Stimulated activated CD4-positive, alpha-beta T cell treated with anti-CD3 and anti-CD28 coated beads, Interleukin-1b, Interleukin-23, amount 100 ng/mL, for 4 hours (primary cell): Measurements from ENCODE around the gene SPEF1.
"Not testable (repeated sequence)": the region's sequence is repeated elsewhere in the genome, so short reads cannot be mapped to it uniquely, and the experiment has no call there.

Experiments
- DNase-seq, 2 donors: peaks; one replicate each; pipeline ENCODE4 v3.0.0-alpha.2; 2020; ENCODE audit warnings: low read depth in 2 of 2

Gene SPEF1, protein sequence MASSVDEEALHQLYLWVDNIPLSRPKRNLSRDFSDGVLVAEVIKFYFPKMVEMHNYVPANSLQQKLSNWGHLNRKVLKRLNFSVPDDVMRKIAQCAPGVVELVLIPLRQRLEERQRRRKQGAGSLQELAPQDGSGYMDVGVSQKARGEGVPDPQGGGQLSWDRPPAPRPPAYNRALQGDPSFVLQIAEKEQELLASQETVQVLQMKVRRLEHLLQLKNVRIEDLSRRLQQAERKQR

DNA sequence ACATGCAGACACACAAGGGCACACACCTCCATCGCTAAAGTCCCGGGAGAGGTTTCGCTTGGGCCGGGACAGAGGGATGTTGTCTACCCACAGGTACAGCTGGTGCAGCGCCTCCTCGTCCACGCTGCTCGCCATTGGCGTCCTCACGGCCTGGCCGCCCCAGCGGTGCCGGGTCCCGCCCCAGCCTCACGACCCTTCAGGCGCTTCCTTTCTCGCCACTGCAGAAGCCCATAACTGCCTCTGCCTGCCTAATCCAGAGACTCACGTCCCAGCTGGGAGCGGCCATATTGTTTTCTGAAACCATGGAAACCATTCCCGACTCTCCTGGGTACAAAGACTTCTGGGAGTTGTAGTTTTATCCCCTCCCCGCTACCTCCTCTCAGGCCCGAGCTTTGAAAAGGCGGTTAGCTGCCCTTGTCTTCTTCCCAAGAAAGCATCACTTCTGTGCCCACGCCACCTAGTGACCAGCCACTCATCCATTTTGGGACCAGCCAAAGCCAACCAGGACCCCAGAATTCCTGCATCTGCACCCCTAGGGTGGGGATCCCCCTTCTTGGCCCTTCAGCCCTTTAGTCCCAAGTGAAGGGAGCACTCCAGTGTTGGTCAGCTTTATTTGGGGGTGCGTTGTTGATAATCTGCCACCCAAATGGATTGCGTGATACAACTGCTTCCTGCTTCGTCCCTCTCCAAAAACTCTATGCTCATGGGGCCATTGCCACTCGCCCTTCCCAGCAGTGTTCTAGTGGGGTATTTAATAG is at the start of gene SPEF1:
Gene SPEF1 (minus strand): TSS at position 296 of the 758 bp plus-strand sequence. CDS start 161 bp downstream, at position 135.
- DNase-seq: peak in 1 of 2 donors; percentile 24

DNA sequence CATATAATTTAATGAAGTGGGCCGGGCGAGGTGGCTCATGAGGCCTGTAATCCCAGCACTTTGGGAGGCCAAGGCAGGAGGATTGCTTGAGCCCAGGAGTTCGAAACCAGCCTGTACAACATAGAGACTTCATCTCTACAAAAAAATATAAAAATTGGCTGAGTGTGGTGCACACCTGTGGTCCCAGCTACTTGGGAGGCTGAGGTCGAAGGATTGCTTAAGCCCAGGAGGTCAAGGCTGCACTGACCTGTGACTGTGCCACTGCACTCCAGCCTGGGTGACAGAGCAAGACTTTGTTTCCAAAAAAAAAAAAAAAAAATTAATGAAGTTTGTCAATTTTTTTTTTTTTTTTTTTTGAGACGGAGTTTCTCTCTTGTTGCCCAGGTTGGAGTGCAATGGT is 48.6 kb upstream of the SPEF1 start:
- not testable (repeated sequence) for DNase-seq

DNA sequence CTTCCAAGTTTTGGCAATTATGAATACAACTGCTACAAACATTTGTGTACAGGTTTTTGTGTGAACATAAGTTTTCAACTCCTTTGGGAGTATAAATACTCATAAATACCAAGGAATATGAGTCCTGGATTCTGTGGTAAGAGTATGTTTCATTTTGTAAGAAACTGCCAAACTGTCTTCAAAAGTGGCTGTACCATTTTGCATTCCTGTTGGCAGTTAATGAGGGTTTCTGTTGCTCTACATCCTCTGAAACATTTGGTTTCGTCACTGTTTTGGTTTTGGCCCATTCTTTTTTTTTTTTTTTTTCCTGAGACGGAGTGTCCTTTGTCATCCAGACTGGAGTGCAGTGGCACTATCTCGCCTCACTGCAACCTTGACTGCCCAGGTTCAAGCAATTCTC is 47.5 kb upstream of the SPEF1 start:
- DNase-seq: no peak

DNA sequence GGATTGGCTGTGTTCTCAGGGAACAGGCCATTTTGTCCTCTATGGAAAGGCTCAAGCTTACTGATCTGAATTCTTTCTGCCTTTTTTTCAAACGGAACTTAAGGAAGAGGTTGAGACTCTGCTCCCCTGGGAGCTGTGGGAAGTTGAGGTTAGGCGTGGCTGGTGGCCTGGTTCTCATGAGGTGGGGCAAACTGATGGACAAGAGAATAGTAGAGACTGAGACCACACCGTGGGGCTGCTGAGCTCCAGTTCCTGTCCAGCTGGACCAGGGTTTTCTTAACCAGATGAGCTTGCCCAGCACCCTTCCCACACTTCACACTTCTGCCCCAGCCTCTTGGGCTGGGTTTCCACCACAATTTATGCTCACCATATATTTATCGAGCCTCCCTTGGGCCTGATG is 45.2 kb upstream of the SPEF1 start:
- no peak for DNase-seq

DNA sequence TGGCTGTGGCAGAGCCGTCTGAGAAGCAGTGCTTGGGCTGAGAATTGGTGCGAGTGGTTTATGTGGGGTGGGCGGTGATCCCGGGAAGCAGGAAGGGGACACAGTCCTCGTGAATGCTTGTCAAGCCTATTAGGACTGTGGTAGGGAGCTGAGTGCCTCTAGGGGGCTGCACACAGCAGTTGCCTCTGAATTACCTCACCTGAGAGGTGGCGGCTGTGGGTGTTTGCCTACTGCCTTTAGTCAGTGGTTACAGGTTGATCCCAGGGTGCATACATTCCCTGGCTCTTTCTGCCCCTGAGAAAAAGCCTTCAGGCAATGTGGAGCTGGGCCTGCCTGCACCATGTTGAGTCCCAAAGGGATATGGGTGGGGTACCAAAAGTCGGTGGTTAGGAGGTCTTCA is 44.3 kb upstream of the SPEF1 start:
- no peak for DNase-seq

DNA sequence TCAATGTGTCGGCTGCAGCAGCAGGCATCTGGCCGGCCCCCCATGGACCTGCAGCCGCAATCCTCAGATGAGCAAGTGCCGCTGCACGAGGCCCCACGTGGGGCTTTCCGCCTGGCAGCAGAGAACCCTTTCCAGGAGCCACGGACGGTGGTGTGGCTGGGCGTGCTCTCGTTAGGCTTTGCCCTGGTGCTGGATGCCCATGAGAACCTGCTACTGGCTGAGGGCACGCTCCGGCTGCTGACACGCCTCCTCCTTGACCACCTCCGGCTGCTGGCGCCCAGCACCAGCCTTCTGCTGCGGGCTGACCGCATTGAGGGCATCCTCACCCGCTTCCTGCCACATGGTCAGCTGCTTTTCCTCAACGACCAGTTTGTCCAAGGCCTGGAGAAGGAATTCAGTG is 42.6 kb upstream of the SPEF1 start:
- DNase-seq: no peak

DNA sequence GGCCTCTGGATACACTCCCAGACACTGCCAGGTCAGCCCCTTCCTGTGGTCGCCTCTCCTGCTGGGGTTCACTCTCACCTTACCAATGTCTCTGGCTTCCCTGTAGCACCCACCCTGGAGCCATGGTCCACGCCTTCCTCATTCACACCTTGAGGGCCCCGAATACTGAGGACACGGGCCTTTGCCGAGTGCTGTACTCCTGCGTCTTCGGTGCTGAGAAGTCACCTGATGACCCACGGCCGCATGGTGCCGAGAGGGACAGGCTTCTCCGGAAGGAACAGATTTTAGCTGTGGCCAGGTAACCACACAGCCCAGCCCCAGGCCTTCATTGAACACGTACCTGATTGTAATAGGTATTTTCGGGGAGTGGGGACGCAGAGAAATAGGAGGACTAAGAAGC is 40.7 kb upstream of the SPEF1 start:
- no peak for DNase-seq

DNA sequence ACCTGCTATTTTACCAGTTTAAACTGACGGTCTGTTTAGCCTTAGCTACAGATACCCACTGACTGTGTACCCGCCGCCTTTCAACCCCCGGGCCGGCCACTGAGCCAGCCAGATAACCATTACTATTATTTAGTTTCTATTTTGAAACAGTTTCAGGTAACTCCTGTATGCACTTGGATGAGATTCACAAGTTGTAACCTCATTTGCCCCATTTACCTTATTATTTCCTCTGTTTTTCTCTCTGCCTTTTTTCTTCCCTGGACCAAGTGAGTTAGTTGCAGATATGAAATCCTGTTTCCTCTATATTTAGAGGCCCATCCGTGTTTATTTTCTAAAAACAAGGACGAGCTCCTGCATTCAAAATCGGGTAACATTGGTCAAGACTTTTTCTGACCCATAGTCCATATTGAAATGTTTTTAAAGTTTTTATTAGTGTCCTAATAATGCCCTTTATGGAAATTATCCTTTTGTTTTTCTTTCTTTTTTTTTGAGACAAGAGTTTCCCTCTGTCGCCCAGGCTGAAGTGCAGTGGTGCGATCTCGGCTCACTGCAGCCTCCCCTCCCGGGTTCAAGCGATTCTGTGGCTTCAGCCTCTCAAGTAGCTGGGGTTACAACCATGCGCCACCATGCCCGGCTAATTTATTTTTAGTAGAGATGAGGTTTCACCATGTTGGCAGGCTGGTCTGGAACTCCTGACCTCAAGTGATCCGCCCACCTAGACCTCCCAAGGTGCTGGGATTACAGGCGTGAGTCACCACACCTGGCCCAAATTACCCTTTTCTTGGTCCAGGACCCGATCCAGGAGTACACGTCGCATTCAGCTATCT is 39.9 kb upstream of the SPEF1 start:
- DNase-seq: no peak

DNA sequence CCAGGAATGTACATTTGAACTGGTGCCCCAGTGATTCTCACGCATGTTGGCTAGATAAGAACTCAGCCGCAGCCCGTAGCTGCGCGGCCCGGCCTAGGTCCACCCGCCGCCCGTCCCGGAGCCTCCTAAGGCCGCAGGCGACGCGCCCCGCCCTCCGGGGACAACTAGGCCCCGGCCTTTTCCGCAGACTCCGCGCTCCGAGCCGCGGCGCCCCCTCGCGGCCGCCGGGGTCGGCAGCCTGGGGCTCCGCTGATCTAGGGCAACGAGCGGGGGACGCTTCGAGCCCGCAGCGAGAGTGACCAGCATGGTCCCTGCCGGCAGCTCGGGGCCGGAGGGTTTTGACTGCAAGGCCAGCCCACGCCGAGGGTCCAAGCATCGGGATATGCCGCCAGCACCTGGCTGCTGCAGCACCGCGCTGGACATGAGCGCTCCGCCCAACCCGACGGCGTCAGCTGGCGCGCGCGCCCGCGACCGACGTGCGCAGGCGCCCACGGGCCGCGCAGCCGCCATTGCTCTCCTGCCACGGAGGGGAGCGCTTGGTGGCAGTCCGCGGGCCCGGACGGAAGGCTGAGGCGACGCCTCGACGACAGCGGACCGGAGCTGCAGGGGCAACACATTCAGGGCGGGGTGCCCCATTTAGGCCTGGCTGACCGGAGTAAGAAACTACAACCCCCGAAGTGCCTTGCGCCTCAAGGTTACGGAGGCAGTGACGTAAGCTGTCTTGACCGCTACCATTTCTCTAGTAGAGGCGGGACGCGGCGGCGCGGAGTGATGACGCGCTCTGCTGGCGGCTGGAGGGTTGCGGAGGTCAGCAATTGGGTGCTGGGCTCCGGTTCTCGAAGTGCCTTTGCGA is 39.0 kb upstream of the SPEF1 start, which contains the start of gene AP5S1:
Gene AP5S1 (plus strand): TSS at position 500 of the 853 bp plus-strand sequence. CDS start 1,571 bp downstream, outside the sequence.
- peak; percentile 75 to 85 for DNase-seq

DNA sequence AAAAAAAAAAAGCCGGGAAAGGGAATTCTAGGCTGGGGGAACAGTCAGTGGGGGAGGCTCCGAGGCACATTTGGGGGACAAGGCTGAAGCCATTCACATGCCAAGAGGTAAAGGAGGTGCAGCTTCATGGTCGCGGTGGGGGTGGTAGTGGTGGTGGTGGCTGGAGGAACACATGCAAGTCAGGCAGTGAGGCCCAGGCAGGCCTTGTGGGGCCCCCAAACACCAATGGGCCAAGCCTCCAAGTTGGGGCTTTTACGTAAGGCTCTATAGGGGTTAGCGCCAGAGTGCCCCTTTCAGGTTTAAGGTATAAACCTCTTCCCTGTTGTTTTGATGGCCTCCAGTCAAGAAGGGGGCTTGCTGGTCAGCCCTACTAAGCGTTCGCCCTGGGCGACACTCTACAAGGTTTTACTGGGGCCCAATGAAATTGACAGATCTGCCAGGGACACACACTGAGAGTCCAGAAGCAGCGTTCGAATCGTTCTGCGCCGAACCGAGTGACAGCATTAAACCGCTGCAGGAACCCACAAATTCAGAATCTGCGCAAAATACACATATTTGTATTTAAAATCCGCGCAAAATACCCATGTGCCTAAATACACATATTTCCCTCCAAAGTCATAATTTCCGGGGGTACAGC is 38.3 kb upstream of the SPEF1 start:
- no peak for DNase-seq

DNA sequence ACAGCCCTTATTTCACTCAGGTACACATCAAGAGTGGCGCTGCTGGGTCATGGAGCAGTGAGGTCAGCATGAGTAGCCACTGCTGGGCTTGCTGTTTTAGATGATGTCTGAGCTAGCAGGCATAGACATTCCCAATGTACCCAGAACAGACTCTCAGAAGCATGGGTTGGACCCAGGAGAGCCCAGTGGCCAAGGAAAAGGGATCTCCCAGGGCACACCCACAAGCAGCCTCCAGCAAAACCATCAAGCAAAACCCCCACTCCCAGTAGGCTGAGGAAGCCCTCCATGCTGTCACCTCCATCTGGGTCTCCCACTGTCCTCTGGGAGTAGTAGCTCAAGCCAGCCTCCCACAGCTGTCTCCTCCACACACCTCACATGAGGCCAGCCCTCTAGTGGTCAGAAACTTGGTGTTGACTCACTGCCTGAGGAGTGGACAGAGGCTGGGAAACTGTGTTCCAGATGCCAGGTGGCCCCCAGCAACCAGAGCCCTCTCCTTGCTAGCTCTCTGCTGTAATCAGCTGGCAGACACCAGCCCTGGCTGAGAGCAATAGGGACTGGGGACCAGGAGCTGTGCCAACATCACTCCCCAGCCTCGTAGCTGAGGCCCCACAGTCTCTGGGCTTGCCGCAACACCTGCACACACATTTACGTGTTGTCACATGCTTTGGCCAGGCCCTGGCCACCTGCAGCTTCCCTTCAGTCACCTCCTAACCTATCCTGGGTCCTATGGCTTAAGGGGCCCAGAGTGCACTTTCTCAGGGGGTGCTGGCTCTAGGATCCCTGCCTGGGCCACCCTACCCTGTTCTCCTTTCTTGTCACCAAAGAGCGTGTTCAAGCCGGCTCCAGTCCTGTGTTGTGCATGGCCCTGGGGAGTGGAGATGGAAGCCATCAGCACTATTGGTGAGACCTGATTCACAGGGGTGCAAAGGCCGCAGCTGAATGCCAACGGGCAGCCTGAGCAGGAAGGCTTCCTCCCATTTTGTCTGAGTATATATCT is 37.2 kb upstream of the SPEF1 start:
- DNase-seq: no peak

DNA sequence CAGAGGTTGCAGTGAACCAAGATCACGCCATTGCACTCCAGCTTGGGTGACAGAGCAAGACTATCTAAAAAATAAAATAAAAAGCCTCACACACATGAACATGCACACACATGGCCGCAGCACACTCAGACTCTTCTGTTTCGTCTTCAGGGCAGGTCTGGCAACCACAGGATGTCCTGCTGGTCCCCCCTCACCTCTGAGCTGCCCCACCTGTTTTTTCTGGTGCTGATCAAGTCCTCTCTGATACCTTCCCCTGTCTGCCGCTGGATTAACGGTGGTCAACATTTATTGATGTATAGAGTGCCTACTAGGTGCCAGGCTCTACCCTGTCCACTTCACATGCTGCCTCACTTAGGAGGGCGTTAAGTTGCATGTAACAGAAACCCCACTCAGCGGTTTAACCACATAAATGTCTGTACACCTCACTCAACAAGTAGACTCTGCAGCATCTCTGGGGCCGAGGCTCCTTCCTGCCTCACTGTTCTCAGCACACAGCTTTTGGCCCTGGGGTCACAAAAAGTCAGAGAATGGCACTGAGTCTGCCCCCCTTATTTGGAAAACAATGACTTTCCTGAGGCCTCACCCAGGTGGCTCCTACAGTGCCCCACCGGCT is 34.6 kb upstream of the SPEF1 start:
- no peak for DNase-seq

DNA sequence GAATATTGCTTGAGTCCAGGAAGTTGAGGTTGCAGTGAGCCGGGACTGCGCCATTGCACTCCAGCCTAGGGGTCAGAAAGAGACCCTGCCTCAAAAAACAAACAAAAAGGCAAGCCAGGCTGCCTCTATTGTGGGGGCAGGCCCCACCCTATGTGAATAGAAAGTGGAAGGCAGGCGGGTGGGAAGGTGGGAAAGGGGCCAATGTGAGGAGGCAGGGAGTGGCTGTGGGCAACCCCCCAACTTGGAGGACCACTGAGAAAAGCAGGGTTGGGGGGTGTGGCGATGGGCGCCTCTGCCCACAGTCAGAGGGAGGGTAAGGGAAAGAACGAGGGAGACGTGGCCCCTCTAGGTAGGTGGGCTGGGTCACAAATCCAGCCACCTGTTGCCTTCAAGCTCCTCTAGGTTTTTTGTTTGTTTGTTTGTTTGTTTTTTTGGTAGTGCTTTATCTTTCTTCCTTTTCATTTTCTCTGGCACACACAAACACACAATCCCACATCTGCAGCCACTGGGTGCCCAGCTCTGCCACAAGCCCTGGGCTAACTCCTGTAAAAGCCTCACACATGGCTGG is 33.8 kb upstream of the SPEF1 start:
- no peak for DNase-seq

DNA sequence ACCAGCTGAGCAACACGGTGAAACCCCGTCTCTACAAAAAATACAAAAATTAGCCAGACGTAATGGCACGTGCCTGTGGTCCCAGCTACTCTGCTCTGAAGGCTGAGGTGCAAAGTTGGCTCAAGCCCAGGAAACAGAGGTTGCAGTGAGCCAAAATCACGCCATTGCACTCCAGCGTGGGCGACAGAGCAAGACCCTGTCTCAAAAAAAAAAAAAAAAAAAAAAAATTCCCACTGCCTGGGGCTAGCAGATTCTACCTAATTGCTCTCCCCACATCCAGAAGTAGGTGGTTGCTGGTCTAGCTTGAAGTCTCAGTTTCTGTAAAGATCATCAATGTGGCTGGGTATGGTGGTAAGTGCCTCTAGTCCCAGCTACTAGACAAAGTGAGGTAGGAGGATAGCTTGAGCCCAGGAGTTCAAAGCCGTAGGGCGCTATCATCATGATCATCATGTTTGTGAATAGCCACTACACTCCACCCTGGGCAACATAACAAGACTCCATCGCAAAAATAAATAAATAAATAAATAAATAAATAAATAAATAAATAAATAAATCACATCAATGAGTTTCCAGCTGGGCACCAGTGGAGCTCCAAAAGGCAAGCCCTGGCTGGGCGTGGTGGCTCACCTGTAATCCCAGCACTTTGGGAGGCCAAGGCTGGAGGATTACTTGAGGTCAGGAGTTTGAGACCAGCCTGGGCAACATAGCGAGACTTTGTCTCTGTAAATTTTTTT is 32.8 kb upstream of the SPEF1 start:
- DNase-seq: no peak

DNA sequence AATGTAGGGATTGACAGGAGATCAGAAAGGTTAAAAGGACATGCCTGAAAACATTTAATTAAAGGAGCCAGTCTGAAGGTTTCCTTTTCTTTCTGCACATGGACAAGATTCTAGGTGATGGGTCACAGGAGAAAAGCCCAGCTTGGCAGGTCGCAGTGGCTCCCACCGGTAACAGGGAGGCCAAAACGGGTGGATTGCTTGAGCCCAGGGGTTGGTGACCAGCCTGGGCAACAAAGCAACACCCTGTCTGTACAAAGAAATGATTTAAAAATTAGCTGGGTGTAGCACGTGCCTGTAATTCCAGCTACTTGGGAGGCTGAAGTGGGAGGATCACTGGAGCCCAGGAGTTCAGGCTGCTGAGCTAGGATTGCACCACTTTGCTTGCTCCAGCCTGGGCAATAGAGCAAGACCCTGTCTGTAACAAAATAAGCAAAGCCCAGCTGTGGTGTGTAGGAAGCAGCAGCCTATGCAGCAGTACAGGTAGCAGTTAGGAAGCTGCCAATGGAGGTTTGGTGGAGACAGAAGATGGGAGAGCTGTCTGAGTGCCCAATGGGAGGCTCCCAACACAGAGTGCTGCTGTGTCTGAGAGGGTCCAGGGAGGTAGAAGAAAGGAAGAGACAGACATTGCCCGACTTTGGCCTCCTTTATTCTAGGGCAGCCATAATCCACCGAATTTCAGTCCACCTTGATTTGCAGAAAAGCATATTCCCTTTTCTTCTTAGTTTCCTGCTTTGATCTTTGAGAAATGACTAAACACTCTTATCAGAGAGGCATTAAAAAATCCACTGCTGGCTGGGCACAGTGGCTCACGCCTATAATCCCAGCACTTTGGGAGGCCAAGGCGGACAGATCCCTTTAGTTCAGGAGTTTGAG is 32.0 kb upstream of the SPEF1 start:
- DNase-seq: no peak

DNA sequence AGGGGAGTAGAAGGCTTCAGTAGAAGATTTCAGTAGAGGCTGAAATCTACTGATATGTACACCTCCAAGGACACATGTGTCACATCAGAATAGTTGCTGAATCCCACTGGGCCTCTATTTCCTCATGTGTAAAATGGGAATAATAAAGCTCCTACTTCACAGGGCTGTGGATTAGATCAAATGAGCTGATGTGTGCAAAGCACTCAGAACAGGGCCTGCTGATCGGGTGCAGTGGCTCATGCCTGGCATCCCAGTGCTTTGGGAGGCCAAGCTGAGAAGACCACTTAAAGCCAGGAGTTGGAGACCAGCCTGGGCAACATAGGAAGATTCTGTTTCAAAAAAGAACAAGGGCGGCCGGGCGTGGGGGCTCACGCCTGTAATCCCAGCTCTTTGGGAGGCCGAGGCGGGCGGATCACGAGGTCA is 31.0 kb upstream of the SPEF1 start:
- DNase-seq: no peak
